HCT116 (cell line): Measurements from ENCODE around the gene HTR2C. TPM values are rescaled to one million over a fixed set of nuclear protein-coding genes. Genes with fewer than 3 reads are reported as not detected.

ENCODE experiments used
- ATAC-seq: fragments of 200-7000 bp; cut with Tn5 transposase; 2 replicates; pipeline ENCODE4 v1.9.1; 2020; ENCODE audit warnings: mild to moderate bottlenecking, moderate library complexity
- BruUV-seq: library from RNA; stranded (reverse); fragments of 400-500 nt; replicated peaks from 2 replicates; lab custom pipeline; 2021; lab: Mats Ljungman, UMichigan
- CTCF ChIA-PET: fragments of 300-600 bp; sonication (Branson Sonifier 250); formaldehyde crosslinking; loops from one replicate; lab custom pipeline; 2021; ENCODE audit warnings: antibody characterized with exemption; lab: Charles Lee
- POLR2A ChIA-PET: fragments of 300-600, 350-600 bp; sonication (Branson Sonifier 250); formaldehyde crosslinking; loops from one replicate; lab custom pipeline; 2021; ENCODE audit warnings: antibody characterized with exemption; lab: Charles Lee
- RAD21 ChIA-PET, 2 experiments: fragments of 300-600 bp; sonication (Branson Sonifier 250); formaldehyde crosslinking; loops; one replicate each; lab custom pipeline; 2023; ENCODE audit warnings: low total read pairs in 2 of 2; ENCODE audit not compliant: uncharacterized antibody in 2 of 2, unreplicated experiment in 2 of 2, low non-redundant PET in 1 of 2; lab: Charles Lee
- DNase-seq: peaks from one replicate; pipeline ENCODE4 v3.0.0-alpha.2; 2010; ENCODE audit warnings: low read depth, low spot score
- H2AFZ ChIP-seq: fragments of 200-600 bp; shearing (Covaris generic), sonication (generic); 2 replicates; pipeline ENCODE4 v1.6.1; 2017; ENCODE audit warnings: low read depth, mixed run types, mixed read lengths, antibody characterized with exemption, low read length; ENCODE audit not compliant: poor library complexity, severe bottlenecking
- H3K27ac ChIP-seq: 2 replicates; pipeline ENCODE4 v1.5.1; 2012; ENCODE audit warnings: low read depth, low read length
- H3K27me3 ChIP-seq: fragments of 200-600 bp; sonication (generic); 2 replicates; pipeline ENCODE4 v1.6.1; 2016; ENCODE audit warnings: mixed run types, low read length, mixed read lengths; ENCODE audit not compliant: insufficient read depth
- H3K36me3 ChIP-seq, 2 experiments: fragments of 200-500 bp in 1 of 2; fragments of 200-600 bp in 1 of 2; sonication (Bioruptor generic) in 1 of 2; sonication (generic) in 1 of 2; 2 replicates each; pipeline versions ENCODE4 v1.5.1 to v1.6.1; 2014 to 2016; ENCODE audit warnings: low read length in 2 of 2, inconsistent platforms in 1 of 2, mixed read lengths in 1 of 2, mixed run types in 1 of 2; ENCODE audit not compliant: insufficient read depth in 2 of 2, control insufficient read depth in 1 of 2
- H3K4me1 ChIP-seq, 2 experiments: fragments of 200-600 bp in 1 of 2; sonication (generic) in 1 of 2; 2 replicates each; pipeline versions ENCODE4 v1.5.1 to v1.6.1; 2012 to 2017; ENCODE audit warnings: low read length in 2 of 2, inconsistent platforms in 1 of 2, mild to moderate bottlenecking in 1 of 2, mixed read lengths in 1 of 2, mixed run types in 1 of 2, moderate library complexity in 1 of 2; ENCODE audit not compliant: insufficient read depth in 2 of 2, control insufficient read depth in 1 of 2
- H3K4me2 ChIP-seq: fragments of 200-600 bp; sonication (generic); 2 replicates; pipeline ENCODE4 v1.6.1; 2017; ENCODE audit warnings: mixed run types, low read length, mixed read lengths
- H3K4me3 ChIP-seq, 2 experiments: fragments of 200-600 bp in 1 of 2; sonication (generic) in 1 of 2; replicated peaks in 1 of 2; 2 replicates each; pipeline ENCODE4 v1.5.1; 2011 to 2016; ENCODE audit warnings: low read length in 2 of 2, control low read depth in 1 of 2, low read depth in 1 of 2, mild to moderate bottlenecking in 1 of 2, mixed read lengths in 1 of 2, mixed run types in 1 of 2
- H3K79me2 ChIP-seq: fragments of 200-600 bp; sonication (generic); 2 replicates; pipeline ENCODE4 v1.6.1; 2017; ENCODE audit warnings: mild to moderate bottlenecking, mixed run types, low read length, moderate library complexity, mixed read lengths; ENCODE audit not compliant: insufficient read depth
- H3K9ac ChIP-seq: fragments of 200-600 bp; sonication (generic); 2 replicates; pipeline ENCODE4 v1.6.1; 2016; ENCODE audit warnings: low read length, mixed read lengths
- H3K9me2 ChIP-seq: fragments of 200-600 bp; sonication (generic), shearing (Covaris generic); 2 replicates; pipeline ENCODE4 v1.6.1; 2017; ENCODE audit warnings: mixed run types, mild to moderate bottlenecking, moderate library complexity; ENCODE audit not compliant: insufficient read depth
- H3K9me3 ChIP-seq, 2 experiments: fragments of 200-500 bp in 1 of 2; fragments of 200-600 bp in 1 of 2; sonication (Bioruptor generic) in 1 of 2; sonication (generic) in 1 of 2; 2 replicates each; pipeline ENCODE4 v1.6.1; 2014 to 2017; ENCODE audit warnings: low read length in 2 of 2, mixed read lengths in 2 of 2, inconsistent platforms in 1 of 2, low read depth in 1 of 2, mild to moderate bottlenecking in 1 of 2, mixed run types in 1 of 2, moderate library complexity in 1 of 2; ENCODE audit not compliant: control insufficient read depth in 1 of 2, insufficient read depth in 1 of 2
- H4K20me1 ChIP-seq: fragments of 200-600 bp; sonication (generic), shearing (Covaris generic); 2 replicates; pipeline ENCODE4 v1.6.1; 2017; ENCODE audit warnings: mixed run types, mild to moderate bottlenecking, moderate library complexity; ENCODE audit not compliant: insufficient read depth
- CBX3 ChIP-seq: IDR thresholded peaks from 2 replicates; pipeline ENCODE4 v1.6.1; 2012; ENCODE audit warnings: low read depth
- EGR1 ChIP-seq: IDR thresholded peaks from 2 replicates; pipeline ENCODE4 v1.6.1; 2012; ENCODE audit warnings: low read depth
- POLR2A ChIP-seq: IDR thresholded peaks from 2 replicates; pipeline ENCODE4 v1.7.0; 2011; ENCODE audit warnings: borderline replicate concordance; ENCODE audit not compliant: insufficient read depth, insufficient read length; ENCODE audit errors: extremely low read depth
- POLR2AphosphoS5 ChIP-seq: IDR thresholded peaks from 2 replicates; pipeline ENCODE4 v1.6.1; 2011; ENCODE audit warnings: mild to moderate bottlenecking, low read depth, low read length, moderate library complexity
- SIN3A ChIP-seq: IDR thresholded peaks from 2 replicates; pipeline ENCODE4 v1.6.1; 2012; ENCODE audit warnings: low read depth
- YY1 ChIP-seq: IDR thresholded peaks from 2 replicates; pipeline ENCODE4 v1.6.1; 2011; ENCODE audit warnings: low read length, low read depth, moderate library complexity, mild to moderate bottlenecking; ENCODE audit not compliant: insufficient replicate concordance; ENCODE audit errors: extremely low read depth
- intact Hi-C: fragments of 100-400 bp; cut with micrococcal nuclease; formaldehyde crosslinking; loops from 2 replicates; pipeline ENCODE4 v1.10.0; 2022
- total RNA-seq: library from RNA; stranded (reverse); gene quantifications from one replicate; pipeline ENCODE4 v1.2.1, GENCODE V29; 2021; ENCODE audit not compliant: unreplicated experiment
- TF ChIP-seq, protein P1 (sequence below), 3 experiments: fragments of 200-600 bp in 1 of 3; sonication (generic) in 1 of 3; IDR thresholded peaks in 2 of 3; conservative IDR thresholded peaks in 1 of 3; 2 replicates each; pipeline ENCODE4 v1.5.1; 2012 to 2017; ENCODE audit warnings: low read depth in 2 of 3, low read length in 2 of 3, antibody characterized with exemption in 1 of 3, borderline replicate concordance in 1 of 3, control low read depth in 1 of 3, mild to moderate bottlenecking in 1 of 3, mixed read lengths in 1 of 3, mixed run types in 1 of 3, moderate library complexity in 1 of 3; ENCODE audit not compliant: insufficient read depth in 1 of 3
- TF ChIP-seq, protein P2 (sequence below): IDR thresholded peaks from 2 replicates; pipeline ENCODE4 v1.6.1; 2012; ENCODE audit warnings: low read depth

HTR2C gene
- total RNA-seq, 1 experiment from 2014 or later = not detected

DNA sequence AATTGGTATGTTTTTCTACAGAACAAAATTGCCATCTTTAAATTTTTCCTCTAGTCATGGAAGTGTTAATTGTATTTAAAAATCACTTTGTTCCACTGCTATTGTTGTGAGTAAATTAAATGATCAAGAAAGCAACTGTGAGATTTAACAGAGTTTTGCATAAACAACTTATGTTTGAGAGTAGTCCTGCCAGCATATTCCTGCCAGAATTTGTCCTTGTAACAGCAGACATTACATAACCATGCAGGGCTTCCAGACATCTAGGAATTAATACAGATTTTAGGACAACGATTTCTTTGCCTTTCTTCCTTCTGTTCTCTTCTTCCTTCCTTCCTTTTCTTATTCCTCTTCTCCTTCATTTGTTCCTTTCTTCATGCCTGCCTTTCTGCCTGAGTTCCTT is 125.5 kb downstream of the HTR2C start:
- Histone ChIP-seq H3K79me2 (no peaks in the 10 kb centered on the region), H3K9me2 (no peaks in the 10 kb centered on the region)
- CTCF ChIA-PET = no interaction called here
- ATAC-seq = no peak
- TF ChIP-seq YY1 (no peak), POLR2AphosphoS5 (no peak), CBX3 (no peak), EGR1 (no peak), SIN3A (no peak), POLR2A (no peak)
- TF ChIP-seq, protein P1, sequence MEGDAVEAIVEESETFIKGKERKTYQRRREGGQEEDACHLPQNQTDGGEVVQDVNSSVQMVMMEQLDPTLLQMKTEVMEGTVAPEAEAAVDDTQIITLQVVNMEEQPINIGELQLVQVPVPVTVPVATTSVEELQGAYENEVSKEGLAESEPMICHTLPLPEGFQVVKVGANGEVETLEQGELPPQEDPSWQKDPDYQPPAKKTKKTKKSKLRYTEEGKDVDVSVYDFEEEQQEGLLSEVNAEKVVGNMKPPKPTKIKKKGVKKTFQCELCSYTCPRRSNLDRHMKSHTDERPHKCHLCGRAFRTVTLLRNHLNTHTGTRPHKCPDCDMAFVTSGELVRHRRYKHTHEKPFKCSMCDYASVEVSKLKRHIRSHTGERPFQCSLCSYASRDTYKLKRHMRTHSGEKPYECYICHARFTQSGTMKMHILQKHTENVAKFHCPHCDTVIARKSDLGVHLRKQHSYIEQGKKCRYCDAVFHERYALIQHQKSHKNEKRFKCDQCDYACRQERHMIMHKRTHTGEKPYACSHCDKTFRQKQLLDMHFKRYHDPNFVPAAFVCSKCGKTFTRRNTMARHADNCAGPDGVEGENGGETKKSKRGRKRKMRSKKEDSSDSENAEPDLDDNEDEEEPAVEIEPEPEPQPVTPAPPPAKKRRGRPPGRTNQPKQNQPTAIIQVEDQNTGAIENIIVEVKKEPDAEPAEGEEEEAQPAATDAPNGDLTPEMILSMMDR (IDR thresholded peaks at IDR 0.05 in 2 of 3, conservative IDR thresholded peaks at IDR 0.05 in 1 of 3; ENCODE audit: borderline replicate concordance in 1 of 3, insufficient read depth in 1 of 3, low read depth in 2 of 3, low read length in 2 of 3) = no peak
- TF ChIP-seq, protein P2, sequence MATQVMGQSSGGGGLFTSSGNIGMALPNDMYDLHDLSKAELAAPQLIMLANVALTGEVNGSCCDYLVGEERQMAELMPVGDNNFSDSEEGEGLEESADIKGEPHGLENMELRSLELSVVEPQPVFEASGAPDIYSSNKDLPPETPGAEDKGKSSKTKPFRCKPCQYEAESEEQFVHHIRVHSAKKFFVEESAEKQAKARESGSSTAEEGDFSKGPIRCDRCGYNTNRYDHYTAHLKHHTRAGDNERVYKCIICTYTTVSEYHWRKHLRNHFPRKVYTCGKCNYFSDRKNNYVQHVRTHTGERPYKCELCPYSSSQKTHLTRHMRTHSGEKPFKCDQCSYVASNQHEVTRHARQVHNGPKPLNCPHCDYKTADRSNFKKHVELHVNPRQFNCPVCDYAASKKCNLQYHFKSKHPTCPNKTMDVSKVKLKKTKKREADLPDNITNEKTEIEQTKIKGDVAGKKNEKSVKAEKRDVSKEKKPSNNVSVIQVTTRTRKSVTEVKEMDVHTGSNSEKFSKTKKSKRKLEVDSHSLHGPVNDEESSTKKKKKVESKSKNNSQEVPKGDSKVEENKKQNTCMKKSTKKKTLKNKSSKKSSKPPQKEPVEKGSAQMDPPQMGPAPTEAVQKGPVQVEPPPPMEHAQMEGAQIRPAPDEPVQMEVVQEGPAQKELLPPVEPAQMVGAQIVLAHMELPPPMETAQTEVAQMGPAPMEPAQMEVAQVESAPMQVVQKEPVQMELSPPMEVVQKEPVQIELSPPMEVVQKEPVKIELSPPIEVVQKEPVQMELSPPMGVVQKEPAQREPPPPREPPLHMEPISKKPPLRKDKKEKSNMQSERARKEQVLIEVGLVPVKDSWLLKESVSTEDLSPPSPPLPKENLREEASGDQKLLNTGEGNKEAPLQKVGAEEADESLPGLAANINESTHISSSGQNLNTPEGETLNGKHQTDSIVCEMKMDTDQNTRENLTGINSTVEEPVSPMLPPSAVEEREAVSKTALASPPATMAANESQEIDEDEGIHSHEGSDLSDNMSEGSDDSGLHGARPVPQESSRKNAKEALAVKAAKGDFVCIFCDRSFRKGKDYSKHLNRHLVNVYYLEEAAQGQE = no peak
- TF ChIP-seq, all 23 proteins: peak for 0
- no peaks in the 10 kb centered on the region for H4K20me1 ChIP-seq
- ChIA-PET RAD21 (no interaction called here), POLR2A (no interaction called here)
- H3K4me3 ChIP-seq = no peak overlapping the region
- H3K36me3 ChIP-seq = no peaks in the 10 kb centered on the region
- H3K4me2 ChIP-seq = no peak overlapping the region
- H3K9ac ChIP-seq = no peak overlapping the region
- H3K27ac ChIP-seq = no peak overlapping the region
- no TSS peak for BruUV-seq
- no peaks in the 10 kb centered on the region for H3K9me3 ChIP-seq
- intact Hi-C loops = no loop called here
- no peaks in the 10 kb centered on the region for H3K4me1 ChIP-seq
- H2AFZ ChIP-seq = no peak overlapping the region
- DNase-seq = no peak
- H3K27me3 ChIP-seq = no peaks in the 10 kb centered on the region
